ENCODE data around the gene PFKFB1. TPM values are rescaled to one million over a fixed set of nuclear protein-coding genes. Genes with fewer than 3 reads are reported as not detected.

PFKFB1 gene
- total RNA-seq, 1 experiment from 2014 or later, result 0.55 TPM

GRCh38 chrX:55026840-55027239 is 32.9 kb upstream of the PFKFB1 start:
- TF ChIP-seq CTCF (conservative IDR thresholded peaks at IDR 0.05), result no peak
- Histone ChIP-seq H3K14ac (ENCODE audit: insufficient read depth, low read length) (no peak overlapping the region), H3K79me2 (ENCODE audit: insufficient read depth, low read length) (no peaks in the 10 kb centered on the region), H2BK12ac (ENCODE audit: insufficient read length, low read depth, low read length) (no peak overlapping the region), H2BK20ac (ENCODE audit: low read depth, low read length, poor library complexity, severe bottlenecking) (no peak overlapping the region), H2AK5ac (ENCODE audit: insufficient read length, low read length) (no peak overlapping the region), H2BK120ac (ENCODE audit: low read depth, low read length, poor library complexity, severe bottlenecking) (no peak overlapping the region), H3K4me2 (ENCODE audit: insufficient read depth, insufficient read length, low read length) (no peak overlapping the region), H3K27me3 (ENCODE audit: insufficient read depth, low read length) (no peaks in the 10 kb centered on the region), H3K9me3 (ENCODE audit: control insufficient read depth, low read depth, low read length) (peaks cover 26% of the 10 kb centered on the region), H3K27ac (ENCODE audit: insufficient read length, low read depth, low read length) (no peak overlapping the region), H4K8ac (replicated peaks; ENCODE audit: insufficient read length, low read depth, low read length) (no peak overlapping the region), H4K5ac (ENCODE audit: insufficient read length, low read depth, low read length) (no peak overlapping the region), H4K20me1 (ENCODE audit: control insufficient read depth, insufficient read depth, insufficient read length) (no peaks in the 10 kb centered on the region), H3K4me1 (ENCODE audit: insufficient read depth, low read length) (no peaks in the 10 kb centered on the region), H3T11ph (ENCODE audit: low read length) (no peak overlapping the region), H3K23me2 (ENCODE audit: insufficient read length, low read depth, low read length, poor library complexity, severe bottlenecking) (no peaks in the 10 kb centered on the region), H4K91ac (ENCODE audit: insufficient read length, low read depth, low read length) (no peak overlapping the region), H2BK15ac (ENCODE audit: low read depth, low read length) (no peak overlapping the region), H3K23ac (ENCODE audit: insufficient read length, low read depth, low read length) (no peak overlapping the region), H3K18ac (ENCODE audit: insufficient read length, low read depth, low read length) (no peak overlapping the region), H3K79me1 (ENCODE audit: insufficient read depth, low read depth, low read length, poor library complexity, severe bottlenecking) (no peaks in the 10 kb centered on the region), H2AFZ (ENCODE audit: low read length) (no peak overlapping the region), H3K4ac (ENCODE audit: low read depth, low read length) (no peak overlapping the region), H3K9ac (ENCODE audit: extremely low read depth, insufficient read length, low read length) (no peak overlapping the region), H2BK5ac (ENCODE audit: insufficient read length, low read length) (no peak overlapping the region), H3K56ac (ENCODE audit: insufficient read length, low read depth, low read length) (no peak overlapping the region)
- no peak overlapping the region for H3K27ac Mint-ChIP-seq
- H3K4me3 Mint-ChIP-seq, result no peak overlapping the region
- no peaks in the 10 kb centered on the region; the same call in 1 of the 2 replicates for H3K27me3 Mint-ChIP-seq (ENCODE audit: low read depth)
- no peaks in the 10 kb centered on the region; a peak in 2 of 7 replicates for H3K36me3 Mint-ChIP-seq (ENCODE audit: insufficient read depth in 1 of 3, low read depth in 3 of 3)
- DNase-seq, result no peak
- 100% methylated on average over 1 of the region's 2 CpGs for WGBS (ENCODE audit: extremely low coverage, insufficient read length, low lambda C conversion rate)
- H3K4me1 Mint-ChIP-seq, result peaks cover 11% of the 10 kb centered on the region in 2 experiments; a peak in 3 of 4 replicates
- peaks cover 54 to 66% of the 10 kb centered on the region in 2 experiments for H3K9me3 Mint-ChIP-seq

Measured in H9 (cell line).